ENCODE data around the gene SPRR2F. TPM values are rescaled to one million over a fixed set of nuclear protein-coding genes. Genes with fewer than 3 reads are reported as not detected.

The SPRR2F gene
- not detected in 5 replicates for total RNA-seq (2022; extraction: Qiagen RNA extraction)

GRCh38 chr1:153113416-153113815, at the start of gene SPRR2F:
TSS of gene SPRR2F (minus strand) at chr1:153113516. CDS start at chr1:153112733, 783 bp downstream.

GRCh38 chr1:153150846-153151245, 37.5 kb upstream of the SPRR2F start, which contains the start of gene SPRR2G:
TSS of gene SPRR2G (minus strand) at chr1:153150890. CDS start at chr1:153150110, 780 bp downstream.

GRCh38 chr1:153094426-153094825, 18.9 kb downstream of the SPRR2F start, which contains the start of gene SPRR2E:
TSS of gene SPRR2E (minus strand) at chr1:153094526. CDS start at chr1:153093751, 775 bp downstream.

GRCh38 chr1:153071511-153071910, 41.8 kb downstream of the SPRR2F start, which contains the start of gene SPRR2B:
TSS of gene SPRR2B (minus strand) at chr1:153071611. CDS start at chr1:153070839, 772 bp downstream.

Other genes starting within 250 kb of the SPRR2F start
- not detected in 5 replicates for gene SMCP, start 235.2 kb downstream of the SPRR2F start, total RNA-seq (2022; extraction: Qiagen RNA extraction)
- gene IVL, start 205.0 kb downstream of the SPRR2F start, total RNA-seq (2022; extraction: Qiagen RNA extraction): 0.03 to 0.06 TPM in 2 of 5 replicates, not detected in the others
- gene SPRR5, start 166.3 kb downstream of the SPRR2F start, total RNA-seq (2022; extraction: Qiagen RNA extraction): not detected in 5 replicates
- gene SPRR4, start 142.9 kb downstream of the SPRR2F start, total RNA-seq (2022; extraction: Qiagen RNA extraction): not detected in 5 replicates
- not detected in 5 replicates for gene SPRR1A, start 129.4 kb downstream of the SPRR2F start, total RNA-seq (2022; extraction: Qiagen RNA extraction)
- gene SPRR3, start 111.8 kb downstream of the SPRR2F start, total RNA-seq (2022; extraction: Qiagen RNA extraction): not detected in 5 replicates
- gene SPRR1B, start 82.3 kb downstream of the SPRR2F start, total RNA-seq (2022; extraction: Qiagen RNA extraction): not detected in 5 replicates
- gene SPRR2D, start 72.4 kb downstream of the SPRR2F start, total RNA-seq (2022; extraction: Qiagen RNA extraction): 0.21 TPM in 1 of 5 replicates, not detected in the others
- not detected in 5 replicates for gene SPRR2A, start 56.0 kb downstream of the SPRR2F start, total RNA-seq (2022; extraction: Qiagen RNA extraction)
- not detected in 5 replicates for gene SPRR2B, start 41.9 kb downstream of the SPRR2F start, total RNA-seq (2022; extraction: Qiagen RNA extraction)
- gene SPRR2E, start 19.0 kb downstream of the SPRR2F start, total RNA-seq (2022; extraction: Qiagen RNA extraction): not detected in 5 replicates
- not detected in 5 replicates for gene SPRR2G, start 37.4 kb upstream of the SPRR2F start, total RNA-seq (2022; extraction: Qiagen RNA extraction)
- gene LELP1, start 89.9 kb upstream of the SPRR2F start, total RNA-seq (2022; extraction: Qiagen RNA extraction): not detected in 5 replicates
- not detected in 5 replicates for gene PRR9, start 104.1 kb upstream of the SPRR2F start, total RNA-seq (2022; extraction: Qiagen RNA extraction)
- gene LORICRIN, start 146.2 kb upstream of the SPRR2F start, total RNA-seq (2022; extraction: Qiagen RNA extraction): not detected in 5 replicates
- not detected in 5 replicates for gene PGLYRP3, start 199.4 kb upstream of the SPRR2F start, total RNA-seq (2022; extraction: Qiagen RNA extraction)
- gene PGLYRP4, start 235.3 kb upstream of the SPRR2F start, total RNA-seq (2022; extraction: Qiagen RNA extraction): not detected in 5 replicates
- gene S100A9, start 244.3 kb upstream of the SPRR2F start, total RNA-seq (2022; extraction: Qiagen RNA extraction): 0.36 to 1.1 TPM (median 0.50 TPM) in 5 replicates

All from A549 treated with CORT108297 at 1 μM for 4 hours (cell line).